Activated B cell treated with CpG ODN at 0.5 μM for 24 hours (primary cell): ENCODE results near the gene FURIN. TPM values are rescaled to one million over a fixed set of nuclear protein-coding genes. Genes with fewer than 3 reads are reported as not detected.
"Not testable (repeated sequence)": the region's sequence is repeated elsewhere in the genome, so short reads cannot be mapped to it uniquely, and the experiment has no call there.

ENCODE experiments used
- ATAC-seq: fragments of 200-7000 bp; cut with Tn5 transposase; one replicate; pipeline ENCODE4 v1.10.0; 2021; ENCODE audit warnings: low read depth, mild to moderate bottlenecking, moderate library complexity
- CTCF ChIA-PET: fragments of 350-600 bp; sonication (Branson Sonifier 250); formaldehyde crosslinking; loops from one replicate; lab custom pipeline; 2021; ENCODE audit warnings: antibody characterized with exemption; lab: Charles Lee
- POLR2A ChIA-PET: fragments of 350-600 bp; sonication (Branson Sonifier 250); formaldehyde crosslinking; loops from one replicate; lab custom pipeline; 2021; ENCODE audit warnings: antibody characterized with exemption; lab: Charles Lee
- DNase-seq: peaks from one replicate; pipeline ENCODE4 v3.0.0; 2022
- H3K27ac Mint-ChIP-seq: one replicate; pipeline ENCODE4 v1.8.0; 2020; ENCODE audit warnings: mixed read lengths
- H3K27me3 Mint-ChIP-seq: one replicate; pipeline ENCODE4 v1.8.0; 2021; ENCODE audit warnings: mixed read lengths
- H3K36me3 Mint-ChIP-seq: one replicate; pipeline ENCODE4 v1.8.0; 2021; ENCODE audit warnings: low read depth, mixed read lengths
- H3K4me1 Mint-ChIP-seq: one replicate; pipeline ENCODE4 v1.8.0; 2021; ENCODE audit warnings: mixed read lengths
- H3K4me3 Mint-ChIP-seq: one replicate; pipeline ENCODE4 v1.8.0; 2020; ENCODE audit warnings: mild to moderate bottlenecking, mixed read lengths
- H3K9me3 Mint-ChIP-seq: one replicate; pipeline ENCODE4 v1.8.0; 2020; ENCODE audit warnings: mixed read lengths
- CTCF ChIP-seq: fragments of 200-600 bp; IDR thresholded peaks from one replicate; pipeline ENCODE4 v1.8.0; 2022; ENCODE audit warnings: antibody characterized with exemption, mild to moderate bottlenecking
- intact Hi-C: fragments of 100-400 bp; cut with micrococcal nuclease; formaldehyde crosslinking; loops from one replicate; pipeline ENCODE4 v1.15.1; 2024
- total RNA-seq: library from RNA; stranded (reverse); gene quantifications from 2 replicates; pipeline ENCODE4 v1.2.3, GENCODE V29; 2022

FURIN gene
- total RNA-seq, 1 donor from 2014 or later: 46.5 TPM

GRCh38 chr15:90917569-90917968 is 49.2 kb downstream of the FURIN start:
- ChIA-PET POLR2A (interaction anchor here (0.6 to 0.8 kb wide), 2 partner anchors 9 to 13 kb away, joined by 3 read pairs; no protein-coding TSS in a partner anchor), CTCF (interaction anchor here (1.2 kb wide), 1 partner anchor 14 kb away, joined by 3 read pairs; no protein-coding TSS in a partner anchor)
- no peak overlapping the region for H3K27ac Mint-ChIP-seq
- H3K36me3 Mint-ChIP-seq: peaks cover 86% of the 10 kb centered on the region
- TF ChIP-seq CTCF: no peak
- ATAC-seq (no peak), DNase-seq (no peak)
- no peaks in the 10 kb centered on the region for H3K27me3 Mint-ChIP-seq
- no peaks in the 10 kb centered on the region for H3K9me3 Mint-ChIP-seq
- intact Hi-C loops: no loop called here
- H3K4me3 Mint-ChIP-seq: no peak overlapping the region
- peaks cover 10% of the 10 kb centered on the region for H3K4me1 Mint-ChIP-seq

GRCh38 chr15:90918034-90918788 is 49.8 kb downstream of the FURIN start:
- H3K4me1 Mint-ChIP-seq: peaks cover 10% of the 10 kb centered on the region
- DNase-seq (no peak), ATAC-seq (no peak)
- POLR2A ChIA-PET: interaction anchor here (0.6 to 1.0 kb wide), 3 partner anchors 9 to 15 kb away, joined by 3 to 4 read pairs (median 3); partner anchors contain the start of gene MAN2A2
- H3K4me3 Mint-ChIP-seq: no peak overlapping the region
- TF ChIP-seq CTCF: no peak
- intact Hi-C loops: no loop called here
- CTCF ChIA-PET: interaction anchor here (1.2 kb wide), 1 partner anchor 13 kb away, joined by 3 read pairs; no protein-coding TSS in a partner anchor
- no peaks in the 10 kb centered on the region for H3K27me3 Mint-ChIP-seq
- H3K9me3 Mint-ChIP-seq: no peaks in the 10 kb centered on the region
- H3K36me3 Mint-ChIP-seq: peaks cover 80% of the 10 kb centered on the region
- H3K27ac Mint-ChIP-seq: no peak overlapping the region

GRCh38 chr15:90918835-90919234 is 50.4 kb downstream of the FURIN start:
- Mint-ChIP-seq H3K36me3 (peaks cover 74% of the 10 kb centered on the region), H3K4me1 (peaks cover 10% of the 10 kb centered on the region), H3K9me3 (no peaks in the 10 kb centered on the region), H3K27me3 (no peaks in the 10 kb centered on the region), H3K27ac (no peak overlapping the region), H3K4me3 (no peak overlapping the region)
- CTCF ChIA-PET: no interaction called here
- no peak for ATAC-seq
- POLR2A ChIA-PET: interaction anchor here (1.0 kb wide), 1 partner anchor 16 kb away, joined by 4 read pairs; the partner anchor contains the start of gene MAN2A2
- no peak for TF ChIP-seq CTCF
- intact Hi-C loops: no loop called here
- DNase-seq: no peak

GRCh38 chr15:90921887-90922286 is 53.5 kb downstream of the FURIN start:
- Mint-ChIP-seq H3K36me3 (peaks cover 45% of the 10 kb centered on the region), H3K4me1 (peaks cover 7% of the 10 kb centered on the region), H3K27ac (no peak overlapping the region), H3K27me3 (no peaks in the 10 kb centered on the region), H3K9me3 (no peaks in the 10 kb centered on the region), H3K4me3 (no peak overlapping the region)
- no peak for TF ChIP-seq CTCF
- DNase-seq: no peak
- intact Hi-C loops: no loop called here
- ChIA-PET CTCF (interaction anchor here (1.9 kb wide), 1 partner anchor 11 kb away, joined by 12 read pairs; the partner anchor contains the start of gene HDDC3), POLR2A (interaction anchor here (0.6 to 1.2 kb wide), 4 partner anchors 13 to 175 kb away, joined by 3 to 6 read pairs (median 4); partner anchors contain the start of genes MAN2A2 and UNC45A)
- no peak for ATAC-seq

GRCh38 chr15:90922712-90923322 is 54.4 kb downstream of the FURIN start:
- ATAC-seq, H3K4me3 Mint-ChIP-seq, H3K9me3 Mint-ChIP-seq, DNase-seq, H3K27me3 Mint-ChIP-seq, intact Hi-C loops, H3K4me1 Mint-ChIP-seq, H3K27ac Mint-ChIP-seq: not testable (repeated sequence)
- peaks cover 37% of the 10 kb centered on the region for H3K36me3 Mint-ChIP-seq
- POLR2A ChIA-PET: interaction anchor here (0.6 to 2.1 kb wide), 3 partner anchors 9 to 176 kb away, joined by 3 to 8 read pairs (median 5); partner anchors contain the start of gene HDDC3
- CTCF ChIA-PET: interaction anchor here (1.9 kb wide), 1 partner anchor 10 kb away, joined by 12 read pairs; the partner anchor contains the start of gene HDDC3
